ENCODE results near the gene NTF3. TPM values are rescaled to one million over a fixed set of nuclear protein-coding genes. Genes with fewer than 3 reads are reported as not detected.

Gene NTF3
- total RNA-seq, 2 donors from 2014 or later: 0.71 to 4.1 TPM

- TF ChIP-seq CTCF (conservative IDR thresholded peaks at IDR 0.05): no peak
- no peaks in the 10 kb centered on the region for H3K9me3 ChIP-seq (ENCODE audit: control insufficient read depth, low read length)
- no peak overlapping the region for H3K4me3 ChIP-seq (ENCODE audit: low read length)
- no peaks in the 10 kb centered on the region for H3K27me3 Mint-ChIP-seq (ENCODE audit: insufficient read depth)
- WGBS, 2 experiments (ENCODE audit: insufficient coverage in 1 of 2, insufficient read length in 1 of 2): 85 to 94% methylated on average over 5 to 7 of the region's 7 CpGs
- H3K36me3 ChIP-seq (ENCODE audit: control insufficient read depth, insufficient read depth, low read length): no peaks in the 10 kb centered on the region
- H3K4me1 ChIP-seq (ENCODE audit: control insufficient read depth, insufficient read depth, low read length): no peaks in the 10 kb centered on the region
- no peak for DNase-seq
- no peak overlapping the region for H3K27ac Mint-ChIP-seq
- H3K9ac ChIP-seq (ENCODE audit: extremely low read depth, low read length, poor library complexity, severe bottlenecking): no peak overlapping the region
- peaks cover 7% of the 10 kb centered on the region for H3K27me3 ChIP-seq (ENCODE audit: control insufficient read depth, insufficient read depth, low read length, poor library complexity, severe bottlenecking)
- no peak overlapping the region for H3K27ac ChIP-seq (ENCODE audit: low read depth, low read length)
- peaks cover 13% of the 10 kb centered on the region for H3K4me1 Mint-ChIP-seq
- H3K4me3 Mint-ChIP-seq: no peak overlapping the region
- no peaks in the 10 kb centered on the region for H3K36me3 Mint-ChIP-seq (ENCODE audit: low read depth)
- no peaks in the 10 kb centered on the region for H3K9me3 Mint-ChIP-seq
Observed at GRCh38 chr12:5487076-5487475, 55.2 kb downstream of the NTF3 start.

- Mint-ChIP-seq H3K27ac (no peak overlapping the region), H3K36me3 (ENCODE audit: low read depth) (no peaks in the 10 kb centered on the region), H3K9me3 (no peaks in the 10 kb centered on the region), H3K27me3 (ENCODE audit: insufficient read depth) (no peaks in the 10 kb centered on the region), H3K4me3 (no peak overlapping the region), H3K4me1 (peaks cover 18% of the 10 kb centered on the region)
- Histone ChIP-seq H3K9me3 (ENCODE audit: control insufficient read depth, low read length) (no peaks in the 10 kb centered on the region), H3K27me3 (ENCODE audit: control insufficient read depth, insufficient read depth, low read length, poor library complexity, severe bottlenecking) (peaks cover 7% of the 10 kb centered on the region), H3K4me3 (ENCODE audit: low read length) (no peak overlapping the region), H3K9ac (ENCODE audit: extremely low read depth, low read length, poor library complexity, severe bottlenecking) (no peak overlapping the region), H3K36me3 (ENCODE audit: control insufficient read depth, insufficient read depth, low read length) (no peaks in the 10 kb centered on the region), H3K4me1 (ENCODE audit: control insufficient read depth, insufficient read depth, low read length) (no peaks in the 10 kb centered on the region), H3K27ac (ENCODE audit: low read depth, low read length) (no peak overlapping the region)
- DNase-seq: no peak
- WGBS, 2 experiments (ENCODE audit: insufficient coverage in 1 of 2, insufficient read length in 1 of 2): 89 to 96% methylated on average over 3 to 6 of the region's 6 CpGs
- TF ChIP-seq CTCF (conservative IDR thresholded peaks at IDR 0.05): no peak
Observed at GRCh38 chr12:5487948-5488625, 56.2 kb downstream of the NTF3 start.

- Mint-ChIP-seq H3K4me1 (peaks cover 22% of the 10 kb centered on the region), H3K27ac (no peak overlapping the region), H3K36me3 (ENCODE audit: low read depth) (no peaks in the 10 kb centered on the region), H3K4me3 (no peak overlapping the region), H3K27me3 (ENCODE audit: insufficient read depth) (no peaks in the 10 kb centered on the region), H3K9me3 (no peaks in the 10 kb centered on the region)
- TF ChIP-seq CTCF (conservative IDR thresholded peaks at IDR 0.05): no peak
- Histone ChIP-seq H3K36me3 (ENCODE audit: control insufficient read depth, insufficient read depth, low read length) (no peaks in the 10 kb centered on the region), H3K9ac (ENCODE audit: extremely low read depth, low read length, poor library complexity, severe bottlenecking) (no peak overlapping the region), H3K27me3 (ENCODE audit: control insufficient read depth, insufficient read depth, low read length, poor library complexity, severe bottlenecking) (peaks cover 7% of the 10 kb centered on the region), H3K27ac (ENCODE audit: low read depth, low read length) (no peak overlapping the region), H3K4me3 (ENCODE audit: low read length) (no peak overlapping the region), H3K4me1 (ENCODE audit: control insufficient read depth, insufficient read depth, low read length) (no peaks in the 10 kb centered on the region), H3K9me3 (ENCODE audit: control insufficient read depth, low read length) (no peaks in the 10 kb centered on the region)
- DNase-seq: no peak
- WGBS, 2 experiments (ENCODE audit: insufficient coverage in 1 of 2, insufficient read length in 1 of 2): 83 to 93% methylated on average over 2 of the region's 2 CpGs
Observed at GRCh38 chr12:5488626-5488955, 56.7 kb downstream of the NTF3 start.
